Measurements from ENCODE around the gene BEX1.
"Not testable (repeated sequence)": the region's sequence is repeated elsewhere in the genome, so short reads cannot be mapped to it uniquely, and the experiment has no call there.

The BEX1 gene
- long read RNA-seq, donor 1, transcript BEX1-201 (3 exons, 864 nt) = major isoform, 34 of 1,296 reads
- long read RNA-seq, donor 1, partial matches to known transcripts = 1,210 of 1,296 reads
- long read RNA-seq, donor 1, other reads (novel, unspliced or antisense) = 52 of 1,296 reads
- long read RNA-seq, donor 2, transcript BEX1-201 (3 exons, 864 nt) = major isoform, 29 of 109 reads
- long read RNA-seq, donor 2, partial matches to known transcripts = 80 of 109 reads
- long read RNA-seq, donor 2, other reads (novel, unspliced or antisense) = 0 of 109 reads
- long read RNA-seq, donor 3, transcript BEX1-201 (3 exons, 864 nt) = major isoform, 14 of 117 reads
- long read RNA-seq, donor 3, partial matches to known transcripts = 97 of 117 reads
- long read RNA-seq, donor 3, other reads (novel, unspliced or antisense) = 6 of 117 reads
- long read RNA-seq, donor 4, transcript BEX1-201 (3 exons, 864 nt) = major isoform, 26 of 219 reads
- long read RNA-seq, donor 4, partial matches to known transcripts = 185 of 219 reads
- long read RNA-seq, donor 4, other reads (novel, unspliced or antisense) = 8 of 219 reads
- long read RNA-seq, donor 5, transcript BEX1-201 (3 exons, 864 nt) = major isoform, 59 of 59 reads
- long read RNA-seq, donor 5, partial matches to known transcripts = 0 of 59 reads
- long read RNA-seq, donor 5, other reads (novel, unspliced or antisense) = 0 of 59 reads
- long read RNA-seq, donor 6, transcript BEX1-201 (3 exons, 864 nt) = major isoform, 23 of 56 reads
- long read RNA-seq, donor 6, partial matches to known transcripts = 33 of 56 reads
- long read RNA-seq, donor 6, other reads (novel, unspliced or antisense) = 0 of 56 reads
- long read RNA-seq, donor 7, transcript BEX1-201 (3 exons, 864 nt) = major isoform, 26 of 1,754 reads
- long read RNA-seq, donor 7, partial matches to known transcripts = 1,619 of 1,754 reads
- long read RNA-seq, donor 7, other reads (novel, unspliced or antisense) = 109 of 1,754 reads
- long read RNA-seq, donor 8, transcript BEX1-201 (3 exons, 864 nt) = major isoform, 23 of 23 reads
- long read RNA-seq, donor 8, partial matches to known transcripts = 0 of 23 reads
- long read RNA-seq, donor 8, other reads (novel, unspliced or antisense) = 0 of 23 reads

GRCh38 chrX:103063918-103064434, at the start of gene BEX1:
BEX1 (minus strand) TSS chrX:103064171; CDS start chrX:103063274, 897 bp downstream.
- DNase-seq = peak; percentile 41

- not testable (repeated sequence) for DNase-seq
Observed at GRCh38 chrX:103109497-103109896, 45.5 kb upstream of the BEX1 start.

- DNase-seq = no peak
Observed at GRCh38 chrX:103107836-103108235, 43.9 kb upstream of the BEX1 start.

- DNase-seq = not testable (repeated sequence)
Observed at GRCh38 chrX:103107227-103107737, 43.3 kb upstream of the BEX1 start.

GRCh38 chrX:103104370-103104769, 40.4 kb upstream of the BEX1 start:
- DNase-seq = not testable (repeated sequence)

- not testable (repeated sequence) for DNase-seq
Observed at GRCh38 chrX:103103866-103104265, 39.9 kb upstream of the BEX1 start.

GRCh38 chrX:103101299-103102042, 37.5 kb upstream of the BEX1 start:
- DNase-seq = no peak

- DNase-seq = no peak
Observed at GRCh38 chrX:103100484-103100883, 36.5 kb upstream of the BEX1 start.

- DNase-seq = no peak
Observed at GRCh38 chrX:103099691-103100090, 35.7 kb upstream of the BEX1 start.

- no peak for DNase-seq
Observed at GRCh38 chrX:103098488-103098887, 34.5 kb upstream of the BEX1 start.

GRCh38 chrX:103092942-103093341, 29.0 kb upstream of the BEX1 start, which contains the start of gene NXF3:
NXF3 (minus strand) TSS chrX:103093143; CDS start chrX:103093023, 120 bp downstream.
- DNase-seq = no peak

- DNase-seq = no peak
Observed at GRCh38 chrX:103081051-103081450, 17.1 kb upstream of the BEX1 start.

- DNase-seq = no peak
Observed at GRCh38 chrX:103073467-103073866, 9.5 kb upstream of the BEX1 start.

- DNase-seq = no peak
Observed at GRCh38 chrX:103066606-103067005, 2.6 kb upstream of the BEX1 start.

- DNase-seq = peak; percentile 31
Observed at GRCh38 chrX:103063191-103063845, 653 bp downstream of the BEX1 start.

GRCh38 chrX:103061486-103061885, 2.5 kb downstream of the BEX1 start:
- DNase-seq = no peak

GRCh38 chrX:103056902-103057301, 7.1 kb downstream of the BEX1 start:
- DNase-seq = no peak

- DNase-seq = no peak
Observed at GRCh38 chrX:103052625-103053024, 11.3 kb downstream of the BEX1 start.

- no peak for DNase-seq
Observed at GRCh38 chrX:103051260-103051789, 12.6 kb downstream of the BEX1 start.

- DNase-seq = not testable (repeated sequence)
Observed at GRCh38 chrX:103033371-103033770, 30.6 kb downstream of the BEX1 start.

GRCh38 chrX:103017542-103017941, 46.4 kb downstream of the BEX1 start:
- DNase-seq = no peak
